NCI-H2227 treated with DMSO at 0.1 percent for 48 hours (cell line): ENCODE results near the gene ADI1.
"Not testable (repeated sequence)": the region's sequence is repeated elsewhere in the genome, so short reads cannot be mapped to it uniquely, and the experiment has no call there.

Experiments used
- DNase-seq: peaks from one replicate; lab custom pipeline; 2025; lab: John Stamatoyannopoulos, UW

ADI1 gene

GRCh38 chr2:3493615-3494007 lies 25.7 kb downstream of the ADI1 start:
- DNase-seq: peak; percentile 85

- DNase-seq: peak; percentile 29
These were observed 26.2 kb downstream of the ADI1 start for GRCh38 chr2:3492951-3493614.

- DNase-seq: not testable (repeated sequence)
These were observed 26.9 kb downstream of the ADI1 start for GRCh38 chr2:3492475-3492787.

DNA sequence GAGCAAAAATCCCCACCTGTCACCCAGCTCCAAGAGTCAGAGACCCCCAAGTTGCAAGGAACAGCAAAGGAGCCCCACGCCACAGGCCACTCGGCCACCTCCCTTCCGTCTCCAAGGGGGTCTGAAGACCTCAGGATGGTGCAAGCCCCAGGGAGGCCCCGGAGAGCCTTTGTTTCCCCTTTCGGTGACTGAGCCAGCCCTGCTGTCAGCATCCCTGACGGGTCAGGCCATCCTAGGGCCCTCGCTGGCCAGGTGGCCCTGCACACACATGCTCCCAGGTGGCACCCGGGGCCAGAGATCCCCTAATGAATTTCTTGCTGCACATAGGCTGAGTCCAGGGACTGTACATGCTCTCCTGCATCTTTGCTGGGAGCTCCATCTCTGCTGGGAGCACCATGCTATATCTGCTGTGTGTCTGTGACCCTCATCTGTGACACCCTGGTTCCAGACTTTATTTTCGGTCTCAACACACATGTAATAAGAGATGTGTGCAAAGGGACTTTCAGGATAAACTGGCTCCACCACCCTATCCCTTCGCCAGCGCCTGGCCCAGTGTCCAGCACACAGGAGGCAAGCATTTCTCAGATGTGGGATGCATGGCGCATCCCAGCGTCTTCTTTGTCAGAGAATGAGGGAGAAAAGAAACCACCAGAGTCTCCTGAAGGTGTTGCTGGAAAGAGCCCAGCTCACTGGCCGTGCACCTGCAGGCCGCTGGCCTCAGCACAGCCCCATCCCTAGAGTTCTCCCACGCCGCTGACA lies 27.4 kb downstream of the ADI1 start:
- no peak for DNase-seq

- no peak for DNase-seq
These were observed 28.0 kb downstream of the ADI1 start for GRCh38 chr2:3491306-3491705.

DNA sequence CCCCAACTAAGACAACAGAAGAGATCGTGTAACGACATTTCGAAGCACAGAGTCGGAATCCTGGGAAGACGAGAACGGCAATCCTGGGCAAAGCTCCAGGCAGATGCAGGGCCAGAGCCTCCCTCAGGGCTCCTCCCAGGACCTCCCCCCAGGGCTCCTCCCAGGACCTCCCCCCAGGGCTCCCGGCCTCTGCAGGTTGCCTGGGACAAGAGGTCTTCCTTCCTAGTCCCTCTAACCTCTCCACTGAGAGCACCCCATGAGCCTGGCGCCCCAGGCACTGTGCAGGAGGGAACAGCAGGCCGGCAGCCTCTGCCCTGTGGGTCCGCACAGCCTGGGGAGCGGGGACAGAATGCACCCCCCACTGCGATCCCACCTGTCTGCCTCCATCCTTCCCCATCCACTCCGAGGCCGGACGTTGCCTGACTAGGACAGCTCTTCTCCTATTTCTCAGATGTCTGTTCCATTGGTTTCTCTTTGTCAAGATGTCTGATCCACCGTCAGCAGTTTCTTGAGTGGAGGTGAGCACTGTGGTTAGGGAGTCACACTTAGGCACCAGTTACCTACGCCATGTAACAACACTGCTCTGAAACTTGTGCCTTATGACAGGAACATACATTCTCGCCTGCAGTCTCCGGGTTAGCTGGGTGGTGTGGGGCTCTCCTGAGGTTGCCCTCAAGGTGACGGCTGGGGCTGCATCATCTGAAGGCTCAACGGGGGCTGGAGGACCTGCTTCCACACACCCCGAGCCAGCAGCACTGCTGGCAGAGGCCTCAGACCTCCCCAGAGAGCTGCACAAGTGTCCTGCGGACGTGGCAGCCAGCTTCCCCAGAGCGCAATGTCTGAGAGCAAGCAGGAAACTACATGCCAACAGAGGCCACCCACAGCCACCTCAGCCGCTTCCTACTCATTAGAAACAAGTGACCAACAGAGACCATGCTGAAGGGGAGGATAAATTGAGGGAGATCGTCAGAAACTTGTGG lies 28.9 kb downstream of the ADI1 start:
- no peak for DNase-seq

GRCh38 chr2:3489764-3490115 lies 29.6 kb downstream of the ADI1 start:
- no peak for DNase-seq

GRCh38 chr2:3488855-3489763 lies 30.2 kb downstream of the ADI1 start:
- DNase-seq: no peak

GRCh38 chr2:3488061-3488531 lies 31.2 kb downstream of the ADI1 start:
- DNase-seq: no peak

DNA sequence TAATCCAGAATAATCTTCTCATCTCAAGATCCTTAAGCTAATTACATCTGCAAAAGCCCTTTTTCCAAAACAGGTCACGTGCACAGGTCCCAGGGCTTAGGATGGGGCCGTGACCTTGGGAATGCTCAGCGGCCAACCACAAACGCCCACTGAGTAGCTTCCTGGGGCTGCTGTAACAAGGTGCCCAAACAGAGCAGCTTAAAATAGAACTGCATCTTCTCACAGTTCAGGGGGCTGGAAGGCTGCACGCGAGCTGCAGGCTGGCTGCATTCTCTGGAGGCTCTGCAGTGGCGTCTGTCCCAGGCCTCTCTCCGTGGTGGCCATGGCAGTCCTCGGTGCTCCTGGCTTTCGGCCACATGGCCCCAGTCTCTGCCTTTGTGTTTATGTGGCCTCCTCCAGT lies 31.9 kb downstream of the ADI1 start:
- DNase-seq: no peak

DNA sequence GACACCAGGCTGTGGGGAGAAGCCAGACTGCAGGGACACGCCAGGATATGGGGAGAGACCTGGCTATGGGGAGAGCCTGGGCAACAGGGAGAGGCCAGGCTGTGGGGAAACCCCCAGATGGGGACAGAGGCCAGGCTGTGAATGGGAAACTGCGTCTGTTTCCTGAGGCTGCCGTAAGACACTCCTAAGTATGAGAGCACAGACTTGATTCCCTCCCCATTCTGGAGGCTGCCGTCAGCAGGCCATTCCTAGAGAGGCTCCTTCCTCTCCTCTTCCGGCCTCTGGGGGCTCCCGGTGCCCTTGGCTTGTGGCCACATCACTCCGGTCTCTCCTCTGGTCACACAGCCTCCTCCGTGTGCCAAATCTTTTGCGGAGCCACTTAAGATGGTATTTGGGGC lies 32.3 kb downstream of the ADI1 start:
- no peak for DNase-seq

DNA sequence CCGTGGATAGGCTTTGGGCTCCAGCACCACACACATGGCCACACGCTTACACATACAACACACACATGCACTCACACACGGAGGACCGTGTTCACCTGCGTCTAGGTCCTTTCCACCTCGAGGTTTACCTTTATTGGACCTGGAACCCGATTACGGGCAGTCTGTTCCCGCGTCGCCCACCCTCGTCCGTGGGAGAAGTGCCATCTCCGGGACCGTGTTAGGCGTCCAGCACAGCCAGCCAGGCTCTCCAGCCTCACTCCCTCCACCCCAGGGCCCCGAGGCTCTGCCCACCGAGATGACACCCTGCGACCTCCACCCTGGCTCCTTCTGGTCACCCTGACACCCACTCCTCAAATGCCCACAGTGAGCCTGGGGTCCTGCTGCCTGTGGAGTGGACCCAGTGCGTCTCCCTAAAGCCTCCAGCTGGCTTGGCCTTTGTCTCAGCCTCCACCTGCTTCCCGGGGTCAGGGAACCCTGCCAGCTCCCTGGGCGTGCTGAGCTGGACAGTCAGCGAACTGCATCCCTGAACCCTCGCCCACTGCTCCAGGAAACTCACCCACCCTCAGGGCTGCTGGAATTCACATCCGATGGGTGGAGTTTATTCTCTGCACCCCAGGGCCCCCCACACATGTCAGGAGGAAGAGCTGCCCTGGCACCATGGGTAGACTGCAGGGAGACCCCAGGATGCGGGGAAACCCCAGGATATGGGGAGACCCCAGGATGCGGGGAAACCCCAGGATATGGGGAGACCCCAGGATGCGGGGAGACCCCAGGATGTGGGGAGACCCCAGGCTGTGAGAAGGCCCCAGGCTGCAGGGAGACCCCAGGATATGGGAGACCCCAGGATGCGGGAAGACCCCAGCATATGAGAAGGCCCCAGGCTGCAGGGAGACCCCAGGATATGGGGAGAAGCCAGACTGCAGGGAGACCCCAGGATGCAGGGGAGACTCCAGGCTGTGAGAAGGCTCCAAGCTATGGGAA lies 33.0 kb downstream of the ADI1 start:
- no peak for DNase-seq

DNA sequence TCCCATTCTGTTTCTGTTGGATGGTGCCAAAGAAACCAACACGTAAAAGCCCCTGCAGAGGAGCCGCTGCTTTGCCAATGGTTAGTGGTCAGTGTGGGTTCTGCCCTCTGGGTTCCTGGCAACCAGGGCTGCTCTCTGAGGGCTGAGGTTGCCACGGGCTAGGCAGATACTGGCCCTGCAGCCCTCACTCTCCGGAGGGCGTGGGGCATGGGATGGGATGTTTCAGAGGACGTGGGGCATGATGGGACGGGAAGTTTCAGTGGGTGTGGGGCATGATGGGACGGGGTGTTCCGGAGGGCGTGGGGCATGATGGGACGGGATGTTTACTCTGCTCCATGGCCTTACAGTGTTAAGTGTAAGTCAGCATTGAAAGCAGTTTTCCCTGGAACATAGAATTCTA lies 34.2 kb downstream of the ADI1 start:
- DNase-seq: no peak

DNA sequence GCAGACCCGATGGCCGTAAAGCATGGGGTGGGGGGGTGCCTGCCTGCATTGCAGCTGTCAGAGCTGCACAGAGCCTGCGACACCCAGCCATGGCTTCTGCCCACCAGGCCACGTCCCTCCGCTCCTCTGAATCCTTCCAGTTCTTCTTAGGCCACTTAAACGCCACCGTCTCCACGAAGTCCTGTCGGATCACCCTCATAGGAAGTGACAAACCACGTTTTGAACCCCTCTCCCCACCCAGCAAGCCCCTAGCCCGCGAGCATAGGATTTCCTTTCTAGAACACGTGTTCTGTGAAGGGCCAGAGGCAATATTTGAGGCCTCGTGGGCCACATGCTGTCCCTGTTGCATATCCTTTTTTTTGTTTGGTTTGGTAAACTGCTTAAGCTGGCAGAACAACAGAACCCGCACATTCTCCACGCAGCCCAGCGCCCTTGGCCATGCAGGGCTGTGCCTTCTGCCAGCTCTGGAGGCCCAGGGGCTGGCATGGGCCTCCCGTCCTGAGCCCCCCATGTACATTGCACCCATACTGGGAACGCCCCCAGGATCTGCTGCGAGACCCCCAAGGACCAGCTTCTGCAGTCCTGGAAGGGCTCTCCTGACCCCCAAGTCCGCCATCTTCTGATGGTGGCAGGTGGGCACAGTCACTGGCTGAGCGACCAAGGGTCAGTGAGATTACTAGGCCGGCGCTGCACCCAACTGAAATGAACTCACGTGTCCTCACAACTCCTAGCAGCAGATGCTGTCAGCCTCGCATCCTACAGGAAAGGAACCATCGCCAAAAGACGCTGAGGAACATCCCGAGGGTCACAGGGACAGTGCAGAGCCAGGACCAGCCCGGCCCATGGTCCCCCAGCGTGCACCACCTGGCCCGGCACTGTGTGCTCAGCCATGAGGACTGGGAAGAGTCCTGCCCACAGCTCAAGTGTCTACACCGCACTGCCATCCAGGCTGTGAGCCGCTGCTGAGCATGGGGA lies 35.1 kb downstream of the ADI1 start:
- DNase-seq: no peak

GRCh38 chr2:3483227-3483985 lies 35.9 kb downstream of the ADI1 start:
- no peak for DNase-seq

- DNase-seq: no peak
These were observed 36.9 kb downstream of the ADI1 start for GRCh38 chr2:3482363-3482821.

DNA sequence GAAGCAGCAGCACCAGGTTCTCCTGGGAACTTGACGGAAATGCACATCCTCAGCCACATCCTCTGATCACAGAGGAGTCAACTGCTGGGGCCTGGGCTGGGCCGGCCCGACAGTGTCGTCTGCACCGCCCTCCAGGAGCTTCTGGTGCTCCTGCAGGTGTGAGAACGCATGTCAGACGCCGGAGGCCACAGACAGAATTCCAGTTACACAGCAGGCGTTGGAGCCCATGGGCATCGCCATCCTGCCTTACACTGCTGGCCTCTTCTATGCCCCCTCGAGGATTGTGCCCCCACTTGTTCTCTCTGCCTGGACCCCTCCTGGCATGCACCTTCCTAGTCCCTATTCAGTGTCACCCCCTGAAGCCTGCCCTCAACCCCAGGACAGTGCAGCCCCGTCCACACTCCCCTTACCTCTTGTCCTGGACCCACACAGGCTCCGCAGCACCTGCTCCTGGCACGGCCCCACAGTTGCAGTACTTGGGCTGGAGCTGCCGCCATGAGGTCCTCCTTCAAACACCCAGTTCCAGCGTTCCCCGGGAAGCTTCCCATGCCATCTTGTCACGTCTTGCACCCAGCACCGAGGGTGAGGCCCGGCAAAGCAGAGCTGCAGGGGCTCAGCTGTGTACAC lies 37.5 kb downstream of the ADI1 start:
- DNase-seq: no peak

DNA sequence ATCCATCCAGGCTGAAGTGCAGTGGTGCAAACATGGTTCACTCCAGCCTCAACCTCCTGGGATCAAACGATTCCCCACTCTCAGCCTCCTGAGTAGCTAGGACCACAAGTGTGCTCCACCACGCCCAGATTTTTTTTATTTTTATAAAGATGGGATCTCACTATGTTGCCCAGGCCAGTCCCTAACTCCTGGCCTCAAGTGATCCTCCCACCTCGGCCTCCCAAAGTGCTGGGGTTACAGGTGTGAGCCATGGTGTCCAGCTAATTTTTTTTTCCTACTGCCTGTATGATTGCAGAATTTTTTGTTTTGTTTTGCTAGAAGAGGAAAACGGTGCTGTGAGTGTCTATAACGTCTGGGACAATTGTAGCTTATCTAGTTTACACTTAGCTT lies 38.3 kb downstream of the ADI1 start:
- no peak for DNase-seq
